DMS53 (cell line): ENCODE data around the gene GPATCH8.
A peak's percentile ranks its signal among the peaks of the same experiment; 100 is the strongest.
"Not testable (repeated sequence)": the region's sequence is repeated elsewhere in the genome, so short reads cannot be mapped to it uniquely, and the experiment has no call there.

Experiments
- DNase-seq: peaks from one replicate; lab custom pipeline; 2025; lab: John Stamatoyannopoulos, UW

The GPATCH8 gene

GRCh38 chr17:44527102-44527501, 23.9 kb upstream of the GPATCH8 start:
- no peak for DNase-seq

- DNase-seq = peak; percentile 53
Observed at GRCh38 chr17:44523672-44523972, 20.4 kb upstream of the GPATCH8 start.

- DNase-seq = peak; percentile 92
Observed at GRCh38 chr17:44522883-44523671, 19.9 kb upstream of the GPATCH8 start.

- DNase-seq = no peak
Observed at GRCh38 chr17:44518032-44518431, 14.8 kb upstream of the GPATCH8 start.

GRCh38 chr17:44511241-44512134, 8.3 kb upstream of the GPATCH8 start:
- peak; percentile 46 for DNase-seq

- DNase-seq = not testable (repeated sequence)
Observed at GRCh38 chr17:44506939-44507604, 3.9 kb upstream of the GPATCH8 start.

- DNase-seq = peak; percentile 61
Observed at GRCh38 chr17:44502598-44503146, 534 bp downstream of the GPATCH8 start.

GRCh38 chr17:44501866-44502375, 1.3 kb downstream of the GPATCH8 start:
- DNase-seq = peak; percentile 39

GRCh38 chr17:44499722-44500121, 3.5 kb downstream of the GPATCH8 start:
- DNase-seq = no peak

GRCh38 chr17:44496815-44497214, 6.4 kb downstream of the GPATCH8 start:
- DNase-seq = no peak

GRCh38 chr17:44493339-44493738, 9.9 kb downstream of the GPATCH8 start:
- no peak for DNase-seq

- DNase-seq = no peak
Observed at GRCh38 chr17:44492706-44493272, 10.4 kb downstream of the GPATCH8 start.

GRCh38 chr17:44489581-44489980, 13.6 kb downstream of the GPATCH8 start:
- DNase-seq = no peak

- peak; percentile 29 for DNase-seq
Observed at GRCh38 chr17:44487170-44487569, 16.0 kb downstream of the GPATCH8 start.

- no peak for DNase-seq
Observed at GRCh38 chr17:44473367-44473766, 29.8 kb downstream of the GPATCH8 start.

GRCh38 chr17:44469676-44470075, 33.5 kb downstream of the GPATCH8 start:
- DNase-seq = no peak

- no peak for DNase-seq
Observed at GRCh38 chr17:44467108-44467507, 36.1 kb downstream of the GPATCH8 start.

- no peak for DNase-seq
Observed at GRCh38 chr17:44466339-44466738, 36.9 kb downstream of the GPATCH8 start.

GRCh38 chr17:44465897-44466296, 37.3 kb downstream of the GPATCH8 start:
- DNase-seq = no peak

- DNase-seq = no peak
Observed at GRCh38 chr17:44465276-44465675, 37.9 kb downstream of the GPATCH8 start.

GRCh38 chr17:44464037-44464436, 39.2 kb downstream of the GPATCH8 start:
- no peak for DNase-seq

GRCh38 chr17:44451832-44452231, 51.4 kb downstream of the GPATCH8 start:
- no peak for DNase-seq
